Measurements from ENCODE around the gene JARID2.

Gene JARID2

GRCh38 chr6:15429141-15430110 is 183.6 kb downstream of the JARID2 start:
- Histone ChIP-seq H3K4me3 (ENCODE audit: severe bottlenecking) (no peak overlapping the region), H3K4me1 (ENCODE audit: insufficient read depth, poor library complexity, severe bottlenecking) (peaks cover 26% of the 10 kb centered on the region), H3K36me3 (ENCODE audit: low read depth) (no peaks in the 10 kb centered on the region), H3K9me3 (ENCODE audit: severe bottlenecking) (peaks cover under 1% of the 10 kb centered on the region), H3K27me3 (ENCODE audit: insufficient read depth, poor library complexity, severe bottlenecking) (no peaks in the 10 kb centered on the region), H3K27ac (ENCODE audit: poor library complexity, severe bottlenecking) (peak overlapping the region; percentile 3)
- ATAC-seq (ENCODE audit: low read depth) (peak; percentile 64; the same call in 2 of the 3 replicates), DNase-seq (ENCODE audit: low spot score) (no peak)
- no peak for TF ChIP-seq CTCF (IDR thresholded peaks at IDR 0.05; ENCODE audit: poor library complexity, severe bottlenecking)

- peaks cover 26% of the 10 kb centered on the region for H3K4me1 ChIP-seq (ENCODE audit: insufficient read depth, poor library complexity, severe bottlenecking)
- peak overlapping the region; percentile 3 for H3K27ac ChIP-seq (ENCODE audit: poor library complexity, severe bottlenecking)
- DNase-seq (ENCODE audit: low spot score) (no peak), ATAC-seq (ENCODE audit: low read depth) (no peak)
- H3K36me3 ChIP-seq (ENCODE audit: low read depth), result no peaks in the 10 kb centered on the region
- TF ChIP-seq CTCF (IDR thresholded peaks at IDR 0.05; ENCODE audit: poor library complexity, severe bottlenecking), result no peak
- H3K9me3 ChIP-seq (ENCODE audit: severe bottlenecking), result peaks cover 8% of the 10 kb centered on the region
- H3K4me3 ChIP-seq (ENCODE audit: severe bottlenecking), result no peak overlapping the region
- no peaks in the 10 kb centered on the region for H3K27me3 ChIP-seq (ENCODE audit: insufficient read depth, poor library complexity, severe bottlenecking)
Measured at GRCh38 chr6:15430186-15430585, 184.3 kb downstream of the JARID2 start.

GRCh38 chr6:15430931-15431405 is 185.1 kb downstream of the JARID2 start:
- H3K27me3 ChIP-seq (ENCODE audit: insufficient read depth, poor library complexity, severe bottlenecking), result no peaks in the 10 kb centered on the region
- H3K4me1 ChIP-seq (ENCODE audit: insufficient read depth, poor library complexity, severe bottlenecking), result peaks cover 27% of the 10 kb centered on the region
- no peaks in the 10 kb centered on the region for H3K36me3 ChIP-seq (ENCODE audit: low read depth)
- ATAC-seq (ENCODE audit: low read depth) (no peak), DNase-seq (ENCODE audit: low spot score) (no peak)
- no peak overlapping the region for H3K4me3 ChIP-seq (ENCODE audit: severe bottlenecking)
- peak overlapping the region; percentile 5 for H3K27ac ChIP-seq (ENCODE audit: poor library complexity, severe bottlenecking)
- peaks cover 8% of the 10 kb centered on the region for H3K9me3 ChIP-seq (ENCODE audit: severe bottlenecking)
- no peak for TF ChIP-seq CTCF (IDR thresholded peaks at IDR 0.05; ENCODE audit: poor library complexity, severe bottlenecking)

- no peaks in the 10 kb centered on the region for H3K27me3 ChIP-seq (ENCODE audit: insufficient read depth, poor library complexity, severe bottlenecking)
- H3K4me3 ChIP-seq (ENCODE audit: severe bottlenecking), result no peak overlapping the region
- peak overlapping the region; percentile 5 for H3K27ac ChIP-seq (ENCODE audit: poor library complexity, severe bottlenecking)
- peaks cover 31% of the 10 kb centered on the region for H3K4me1 ChIP-seq (ENCODE audit: insufficient read depth, poor library complexity, severe bottlenecking)
- DNase-seq (ENCODE audit: low spot score) (no peak), ATAC-seq (ENCODE audit: low read depth) (peak; percentile 45)
- no peaks in the 10 kb centered on the region for H3K36me3 ChIP-seq (ENCODE audit: low read depth)
- peaks cover 8% of the 10 kb centered on the region for H3K9me3 ChIP-seq (ENCODE audit: severe bottlenecking)
- TF ChIP-seq CTCF (IDR thresholded peaks at IDR 0.05; ENCODE audit: poor library complexity, severe bottlenecking), result no peak
Measured at GRCh38 chr6:15431762-15432483, 186.1 kb downstream of the JARID2 start.
